A673 (cell line): Measurements from ENCODE around the gene ZSWIM8. TPM values are rescaled to one million over a fixed set of nuclear protein-coding genes. Genes with fewer than 3 reads are reported as not detected.

ENCODE experiments used
- BruUV-seq: library from RNA; stranded (reverse); fragments of 400-500 nt; replicated peaks from 2 replicates; lab custom pipeline; 2021; lab: Mats Ljungman, UMichigan
- CTCF ChIA-PET: fragments of 300-600 bp; sonication (Branson Sonifier 250); formaldehyde crosslinking; loops from one replicate; lab custom pipeline; 2022; ENCODE audit warnings: antibody characterized with exemption; lab: Charles Lee
- POLR2A ChIA-PET: fragments of 300-600 bp; sonication (Branson Sonifier 250); formaldehyde crosslinking; loops from one replicate; lab custom pipeline; 2022; ENCODE audit warnings: antibody characterized with exemption; ENCODE audit not compliant: low non-redundant PET; lab: Charles Lee
- DNase-seq: peaks from one replicate; pipeline ENCODE4 v3.0.0-alpha.2; 2015; ENCODE audit warnings: low spot score
- H3K27ac ChIP-seq: fragments of 200-600 bp; sonication (generic); 2 replicates; pipeline ENCODE4 v1.5.1; 2016; ENCODE audit warnings: mixed run types, low read depth, mild to moderate bottlenecking, mixed read lengths, antibody characterized with exemption, low read length; ENCODE audit not compliant: poor library complexity, severe bottlenecking
- H3K27me3 ChIP-seq: fragments of 200-600 bp; sonication (generic); replicated peaks from 2 replicates; pipeline ENCODE4 v1.6.1; 2017; ENCODE audit warnings: mixed run types, low read depth, mild to moderate bottlenecking, mixed read lengths, antibody characterized with exemption, low read length; ENCODE audit not compliant: insufficient read depth, poor library complexity
- H3K36me3 ChIP-seq: fragments of 200-600 bp; sonication (generic); 2 replicates; pipeline ENCODE4 v1.6.1; 2016; ENCODE audit warnings: mixed run types, mild to moderate bottlenecking, mixed read lengths, antibody characterized with exemption, low read length; ENCODE audit not compliant: insufficient read depth, poor library complexity, severe bottlenecking
- H3K4me1 ChIP-seq: fragments of 200-600 bp; sonication (generic); 2 replicates; pipeline ENCODE4 v1.6.1; 2017; ENCODE audit warnings: mixed run types, mild to moderate bottlenecking, mixed read lengths, antibody characterized with exemption, low read length; ENCODE audit not compliant: insufficient read depth, poor library complexity, severe bottlenecking
- H3K4me3 ChIP-seq: fragments of 200-600 bp; sonication (generic); 2 replicates; pipeline ENCODE4 v1.5.1; 2016; ENCODE audit warnings: low read depth, mixed run types, mild to moderate bottlenecking, mixed read lengths, low read length; ENCODE audit not compliant: poor library complexity, severe bottlenecking
- H3K9me3 ChIP-seq: fragments of 200-600 bp; sonication (generic); 2 replicates; pipeline ENCODE4 v1.6.1; 2016; ENCODE audit warnings: mixed run types, low read depth, mild to moderate bottlenecking, mixed read lengths, antibody characterized with exemption, low read length; ENCODE audit not compliant: poor library complexity, severe bottlenecking
- CTCF ChIP-seq: fragments of 300-800, 200-600 bp; sonication (generic); conservative IDR thresholded peaks from 2 replicates; pipeline ENCODE4 v1.5.1; 2017; ENCODE audit warnings: low read depth, mild to moderate bottlenecking, antibody characterized with exemption, low read length, moderate library complexity, mixed read lengths
- EZH2 ChIP-seq: fragments of 200-600 bp; sonication (generic); IDR thresholded peaks from 2 replicates; pipeline ENCODE4 v1.6.1; 2017; ENCODE audit warnings: borderline replicate concordance, low read depth, mild to moderate bottlenecking, mixed read lengths, antibody characterized with exemption, low read length; ENCODE audit not compliant: poor library complexity, severe bottlenecking
- intact Hi-C: fragments of 100-400 bp; cut with micrococcal nuclease; formaldehyde crosslinking; loops from one replicate; pipeline ENCODE4 v1.10.0; 2022; ENCODE audit not compliant: unreplicated experiment
- total RNA-seq: library from RNA; stranded (reverse); gene quantifications from 2 replicates; pipeline ENCODE4 v1.2.3, GENCODE V29; 2021

ZSWIM8 gene
- total RNA-seq, 1 experiment from 2014 or later, result 71.3 TPM

GRCh38 chr10:73812657-73813056 lies 27.3 kb downstream of the ZSWIM8 start:
- DNase-seq, result peak; percentile 33
- no peak overlapping the region for H3K4me3 ChIP-seq
- H3K27ac ChIP-seq, result no peak overlapping the region

DNA sequence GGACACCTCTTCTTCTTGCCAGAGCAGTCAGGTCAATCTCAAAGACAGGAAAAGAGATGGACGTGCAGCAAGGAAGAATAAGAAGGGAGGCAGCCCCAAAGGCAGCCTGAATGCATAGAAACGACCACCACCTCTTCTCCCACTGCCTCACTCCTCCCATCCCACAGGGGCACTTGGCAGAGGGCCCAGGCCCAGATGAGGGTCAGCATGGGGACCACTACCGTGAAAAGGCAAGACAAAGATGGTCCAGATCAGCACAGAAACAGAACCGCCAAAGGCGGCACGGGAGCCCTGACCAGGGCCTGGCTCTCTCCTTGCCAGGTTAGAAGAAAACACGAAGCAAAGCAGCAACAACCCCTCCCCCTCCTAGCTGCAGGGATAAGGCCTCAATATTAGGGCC lies 27.9 kb downstream of the ZSWIM8 start:
- H3K36me3 ChIP-seq, result peaks cover 6% of the 10 kb centered on the region
- no peak overlapping the region for H3K27ac ChIP-seq
- CTCF ChIA-PET, result no interaction called here
- no peaks in the 10 kb centered on the region for H3K27me3 ChIP-seq
- H3K9me3 ChIP-seq, result no peaks in the 10 kb centered on the region
- H3K4me1 ChIP-seq, result no peaks in the 10 kb centered on the region
- no TSS peak for BruUV-seq
- DNase-seq, result no peak
- H3K4me3 ChIP-seq, result no peak overlapping the region
- intact Hi-C loops, result no loop called here
- no peak for TF ChIP-seq CTCF
- TF ChIP-seq EZH2, result no peak
- POLR2A ChIA-PET, result interaction anchor here (0.7 kb wide), 1 partner anchor 236 kb away, joined by 3 read pairs; no protein-coding TSS in a partner anchor

More at GRCh38 chr10:73812657-73813056, 27.3 kb downstream of the ZSWIM8 start:
- TF ChIP-seq CTCF, result no peak
- BruUV-seq, result no TSS peak
- Histone ChIP-seq H3K9me3 (no peaks in the 10 kb centered on the region), H3K27me3 (no peaks in the 10 kb centered on the region), H3K4me1 (no peaks in the 10 kb centered on the region), H3K36me3 (peaks cover 13% of the 10 kb centered on the region)
- intact Hi-C loops, result no loop called here
- ChIA-PET CTCF (no interaction called here), POLR2A (interaction anchor here (0.7 kb wide), 1 partner anchor 235 kb away, joined by 3 read pairs; no protein-coding TSS in a partner anchor)

- CTCF ChIA-PET, result no interaction called here
- POLR2A ChIA-PET, result no interaction called here
- no peaks in the 10 kb centered on the region for H3K27me3 ChIP-seq
- no peaks in the 10 kb centered on the region for H3K9me3 ChIP-seq
- no peak overlapping the region for H3K4me3 ChIP-seq
- no peak for DNase-seq
- TF ChIP-seq EZH2 (no peak), CTCF (no peak)
- intact Hi-C loops, result no loop called here
- no peak overlapping the region for H3K27ac ChIP-seq
- no peaks in the 10 kb centered on the region for H3K4me1 ChIP-seq
- H3K36me3 ChIP-seq, result peaks cover 5% of the 10 kb centered on the region
- no TSS peak for BruUV-seq
These were observed 29.0 kb downstream of the ZSWIM8 start for GRCh38 chr10:73814276-73814895.
